GM21528 (cell line): Measurements from ENCODE around the gene HEATR5A.
"Not testable (repeated sequence)": the region's sequence is repeated elsewhere in the genome, so short reads cannot be mapped to it uniquely, and the experiment has no call there.

ENCODE experiments used
- ATAC-seq: cut with Tn5 transposase; IDR thresholded peaks from one replicate; pipeline ENCODE4 v1.9.1; 2021; ENCODE audit warnings: mild to moderate bottlenecking, moderate library complexity; ENCODE audit not compliant: unreplicated experiment, low FRiP score

The HEATR5A gene

DNA sequence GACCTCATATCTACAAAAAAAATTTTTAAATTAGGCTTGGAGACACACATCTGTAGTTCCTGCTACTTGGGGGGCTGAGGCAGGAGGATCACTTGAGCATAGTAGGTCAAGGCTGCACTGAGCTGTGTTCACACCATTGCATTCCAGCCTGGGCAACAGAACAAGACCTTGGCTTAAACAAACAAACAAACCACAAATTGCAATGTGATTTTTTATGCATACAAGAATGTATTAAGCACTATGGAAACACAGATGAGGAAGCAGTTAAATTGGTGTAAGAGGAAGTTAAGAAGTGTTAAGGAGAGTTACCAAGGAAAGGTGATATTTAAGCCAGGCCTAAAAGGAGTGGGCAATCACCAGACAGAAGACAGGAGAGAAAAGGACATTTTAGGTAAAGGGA lies 129.1 kb downstream of the HEATR5A start:
- ATAC-seq, result no peak

DNA sequence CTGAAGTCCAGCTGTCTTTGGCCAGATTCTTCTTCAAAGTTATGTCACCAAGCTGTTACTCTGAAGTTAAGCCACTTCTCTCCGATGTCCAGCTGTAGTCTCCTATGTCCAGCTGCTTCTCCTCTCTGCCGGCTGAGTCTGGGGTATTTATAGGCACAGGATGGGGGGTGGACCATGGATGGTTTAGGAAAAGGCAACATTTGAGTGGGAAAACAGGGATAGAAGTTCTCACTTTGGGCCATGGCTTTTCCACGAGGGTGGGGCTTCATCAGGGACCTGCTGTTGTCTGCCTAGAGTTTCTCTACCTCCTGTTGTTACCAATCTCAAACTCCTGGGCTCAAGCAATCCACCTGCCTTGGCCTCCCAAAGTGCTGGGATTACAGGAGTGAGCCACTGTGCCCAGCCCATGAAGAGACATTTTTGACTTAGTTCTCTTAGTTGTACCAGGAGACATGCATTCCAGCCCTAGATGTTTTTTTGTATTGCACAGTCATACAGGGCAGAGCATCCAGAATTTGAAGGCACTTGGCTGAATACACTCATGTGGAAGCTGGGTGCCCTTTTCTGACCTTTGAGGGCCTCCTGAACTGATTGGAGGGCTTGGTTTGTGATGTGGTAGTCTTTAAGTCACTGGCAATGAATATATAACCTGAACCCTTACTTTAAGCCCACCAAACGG lies 132.9 kb downstream of the HEATR5A start:
- no peak for ATAC-seq

DNA sequence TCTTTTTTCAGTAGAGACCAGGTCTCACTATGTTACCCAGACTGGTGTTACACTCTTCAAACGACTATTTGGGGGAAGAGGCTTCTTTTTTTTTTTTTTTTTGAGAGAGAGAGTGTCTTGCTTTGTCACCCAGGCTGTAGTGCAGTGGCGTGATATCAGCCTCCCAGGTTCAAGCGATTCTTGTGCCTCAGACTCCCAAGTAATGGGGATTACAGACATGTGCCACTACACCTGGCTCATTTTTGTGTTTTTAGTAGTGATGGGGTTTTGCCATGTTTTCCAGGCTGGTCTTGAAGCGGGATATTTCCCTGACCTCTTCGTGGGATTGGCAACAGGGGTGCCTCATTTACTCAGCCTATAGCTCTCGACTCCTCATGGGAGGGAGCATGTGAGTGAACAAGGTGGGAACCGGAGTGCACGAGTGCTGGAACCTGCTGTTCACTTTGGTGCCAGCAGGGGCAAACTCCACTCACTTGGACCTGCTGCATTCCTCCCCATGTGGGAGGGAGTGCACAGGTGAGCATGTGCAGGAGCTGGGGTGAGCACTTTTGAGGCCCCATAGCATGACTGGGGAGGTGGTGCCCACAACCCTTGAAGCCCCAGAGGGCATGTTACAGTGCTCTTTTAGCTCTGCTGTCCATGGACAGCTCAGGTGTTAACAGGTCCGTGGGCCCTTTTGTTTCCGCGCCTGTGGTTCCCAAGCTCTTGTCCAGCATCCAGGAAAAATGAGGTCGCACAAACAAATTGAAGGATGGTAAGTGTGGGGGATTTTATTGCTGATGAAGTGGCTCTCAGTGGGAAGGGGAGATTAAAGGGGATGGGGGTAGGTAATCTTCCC lies 133.7 kb downstream of the HEATR5A start:
- ATAC-seq, result no peak

DNA sequence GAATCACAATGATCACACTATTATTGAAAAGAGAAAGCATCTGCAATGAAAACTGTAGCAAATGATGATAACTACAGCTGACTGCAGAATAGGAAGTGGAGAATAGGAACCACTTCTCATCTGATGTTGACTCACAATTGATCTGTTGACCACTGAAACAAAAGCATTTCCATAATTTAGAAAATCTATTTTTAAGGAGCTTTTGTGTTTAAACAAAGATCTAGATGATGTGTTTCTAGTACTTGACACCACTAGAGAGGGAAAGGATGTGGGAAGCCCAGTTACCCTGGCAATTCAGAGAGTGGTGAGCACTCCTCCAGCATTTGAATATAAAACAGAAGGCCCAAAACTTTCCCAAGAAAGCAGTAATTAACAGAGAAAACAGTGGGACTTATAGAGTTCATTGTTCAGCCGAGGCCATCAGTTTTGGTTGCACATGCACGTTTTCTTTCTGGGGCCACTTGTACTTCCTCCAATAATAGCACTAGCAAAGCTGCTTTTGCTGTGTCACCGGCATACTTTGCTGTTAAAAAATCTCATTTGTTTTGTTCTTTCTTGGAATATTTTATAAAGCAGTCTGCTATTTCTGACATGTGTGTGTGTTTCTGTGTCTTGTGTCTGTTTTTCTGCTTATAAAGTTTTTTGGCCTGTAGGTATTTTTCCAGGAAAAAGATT lies 136.6 kb downstream of the HEATR5A start:
- no peak for ATAC-seq

DNA sequence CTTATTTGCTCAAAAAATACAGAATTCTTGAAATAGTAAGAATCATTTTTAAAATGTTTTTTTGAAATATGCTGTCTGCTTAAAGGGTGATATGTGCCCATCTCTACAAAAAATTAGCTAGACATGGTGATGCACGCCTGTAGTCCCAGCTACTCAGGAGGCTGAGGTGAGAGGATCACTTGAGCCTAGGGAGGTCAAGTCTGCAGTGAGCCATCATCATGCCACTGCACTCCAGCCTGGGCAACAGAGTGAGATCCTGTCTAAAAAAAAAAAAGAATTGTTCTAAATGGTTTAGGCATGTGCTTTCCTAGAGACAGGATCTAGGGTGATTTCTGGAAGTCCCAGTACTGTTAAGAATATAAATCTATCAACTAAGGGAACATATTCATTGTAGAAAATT lies 137.2 kb downstream of the HEATR5A start:
- no peak for ATAC-seq

DNA sequence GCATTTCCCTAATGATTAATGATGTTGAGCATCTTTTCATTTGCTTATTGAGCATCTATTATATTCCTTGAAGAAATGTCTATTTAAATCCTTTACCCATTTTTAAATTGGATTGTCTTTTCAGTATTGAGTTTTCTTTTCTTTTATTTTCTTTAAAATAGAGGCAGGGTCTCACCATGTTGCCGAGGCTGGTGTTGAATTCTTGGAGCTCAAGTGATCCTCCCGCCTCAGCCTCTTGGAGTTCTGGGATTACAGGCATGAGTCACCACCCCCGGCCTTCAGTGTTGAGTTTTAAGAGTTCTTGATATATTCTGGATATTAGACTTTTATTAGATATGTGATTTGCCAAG lies 139.5 kb downstream of the HEATR5A start:
- no peak for ATAC-seq

DNA sequence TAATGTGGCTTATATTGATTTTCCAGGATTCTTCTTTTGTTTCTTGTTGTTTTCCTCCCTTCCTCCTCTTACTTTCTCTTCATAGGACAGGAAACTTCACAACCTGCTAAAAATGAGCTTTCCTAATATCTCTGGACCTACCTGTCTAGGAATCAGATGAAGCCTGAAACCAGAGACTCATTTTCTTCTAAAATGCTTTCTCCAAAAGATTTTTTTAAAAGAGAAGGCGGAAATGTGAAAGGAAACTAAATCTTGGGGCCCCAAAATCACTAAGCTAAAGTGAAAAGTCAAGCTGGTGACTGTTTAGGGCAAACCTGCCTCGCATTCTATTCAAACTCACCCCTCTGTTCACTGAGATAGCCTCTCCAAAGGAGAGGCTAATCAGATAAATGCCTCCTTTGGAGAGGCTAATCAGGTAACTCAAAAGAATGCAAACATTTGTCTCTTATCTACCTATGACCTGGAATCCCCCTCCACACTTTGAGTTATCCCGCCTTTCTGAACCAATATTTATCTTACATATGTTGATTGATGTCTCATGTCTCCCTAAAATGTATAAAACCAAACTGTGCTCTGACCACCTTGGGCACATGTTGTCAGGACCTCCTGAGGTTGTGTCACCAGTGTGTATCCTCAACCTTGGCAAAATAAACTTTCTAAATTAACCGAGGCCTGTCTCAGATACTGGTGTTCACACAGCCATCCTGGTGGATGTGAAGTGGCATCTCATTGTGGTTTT lies 140.0 kb downstream of the HEATR5A start:
- ATAC-seq, result no peak

DNA sequence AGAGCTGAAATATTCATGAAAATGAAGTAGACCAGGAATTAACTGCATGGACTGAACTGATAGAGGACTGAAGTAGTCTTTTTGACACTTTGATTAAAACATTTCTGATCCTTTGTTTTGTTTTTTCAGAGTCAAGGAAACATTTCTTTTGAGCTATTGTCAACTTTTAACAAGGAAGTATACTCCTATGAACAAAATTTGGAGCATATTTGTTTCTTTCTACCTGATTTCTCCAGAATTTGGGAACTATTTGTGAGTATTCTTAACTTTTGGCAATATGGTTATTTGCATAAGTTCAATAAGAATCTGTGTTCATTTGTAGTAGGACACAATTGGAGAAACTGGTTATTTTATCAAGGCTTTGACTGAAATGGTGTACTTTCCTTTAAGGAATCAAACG lies 141.5 kb downstream of the HEATR5A start:
- no peak for ATAC-seq

DNA sequence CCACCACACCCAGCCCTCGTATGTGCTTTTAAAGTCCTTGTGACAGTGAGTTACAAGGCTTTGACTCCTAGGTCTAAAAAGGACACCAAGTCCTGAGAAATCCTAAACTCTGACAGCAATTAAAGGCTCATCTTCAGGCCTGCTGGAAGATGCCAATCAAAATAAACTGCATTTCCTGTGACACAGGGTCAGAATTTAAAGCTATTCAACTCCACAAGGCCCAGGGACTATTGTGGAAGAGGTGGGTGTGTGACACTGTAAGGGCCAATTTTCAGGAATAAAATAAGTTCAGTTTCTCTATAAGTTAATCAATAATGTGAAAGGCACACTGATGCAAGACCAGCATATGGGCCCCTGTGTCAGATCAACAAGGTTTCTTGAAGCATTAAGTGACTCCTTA lies 143.3 kb downstream of the HEATR5A start:
- no peak for ATAC-seq

DNA sequence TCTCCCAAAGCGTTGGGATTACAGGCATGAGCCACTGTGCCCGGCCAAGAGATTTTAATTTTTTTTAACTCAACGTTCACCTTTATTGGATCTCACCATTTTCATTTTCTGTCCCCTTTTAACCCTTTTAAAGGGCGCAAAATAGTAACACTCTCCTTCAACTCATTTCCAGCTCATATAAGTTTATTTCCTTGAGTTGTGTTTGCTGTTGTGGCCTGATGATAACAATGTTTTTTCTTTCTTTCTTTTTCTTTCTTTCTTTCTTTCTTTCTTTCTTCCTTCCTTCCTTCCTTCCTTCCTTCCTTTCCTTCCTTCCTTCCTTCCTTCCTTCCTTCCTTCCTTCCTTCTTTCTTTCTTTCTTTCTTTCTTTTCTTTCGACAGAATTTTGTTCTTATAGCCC lies 143.9 kb downstream of the HEATR5A start:
- not testable (repeated sequence) for ATAC-seq

DNA sequence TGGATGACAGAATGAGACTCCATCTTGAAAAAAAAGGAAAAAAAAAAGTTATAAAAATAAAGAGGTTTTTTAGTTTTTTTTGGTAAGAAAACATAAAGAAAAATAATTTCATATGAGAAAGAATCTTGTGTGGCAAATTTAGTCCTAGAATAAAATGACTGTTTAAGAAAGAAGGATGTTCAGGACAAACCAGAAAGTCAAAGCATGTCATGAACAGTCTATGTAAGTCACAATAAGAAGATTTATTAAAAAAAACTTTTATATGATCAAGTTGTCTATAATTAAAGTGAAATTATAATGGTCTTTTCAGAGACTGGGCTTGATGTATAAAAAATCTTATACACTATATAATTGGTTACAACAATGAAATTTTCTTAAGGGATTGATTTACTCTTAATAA lies 144.6 kb downstream of the HEATR5A start:
- ATAC-seq, result no peak

DNA sequence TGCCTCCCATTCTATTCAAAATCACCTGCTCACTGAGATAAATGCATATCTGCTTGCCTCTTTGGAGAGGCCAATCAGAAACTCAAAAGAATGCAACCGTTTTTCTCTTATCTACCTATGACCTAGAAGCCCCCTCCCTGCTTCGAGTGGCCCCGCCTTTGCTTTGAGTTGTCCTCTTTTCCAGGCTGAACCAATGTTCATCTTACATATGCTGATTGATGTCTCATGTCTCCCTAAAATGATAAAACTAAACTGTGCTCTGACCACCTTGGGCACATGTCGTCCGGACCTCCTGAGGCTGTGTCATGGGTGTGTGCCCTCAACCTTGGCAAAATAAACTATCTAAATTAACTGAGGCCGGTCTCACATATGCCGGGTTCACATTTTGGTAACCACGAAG lies 148.7 kb downstream of the HEATR5A start:
- ATAC-seq, result no peak

DNA sequence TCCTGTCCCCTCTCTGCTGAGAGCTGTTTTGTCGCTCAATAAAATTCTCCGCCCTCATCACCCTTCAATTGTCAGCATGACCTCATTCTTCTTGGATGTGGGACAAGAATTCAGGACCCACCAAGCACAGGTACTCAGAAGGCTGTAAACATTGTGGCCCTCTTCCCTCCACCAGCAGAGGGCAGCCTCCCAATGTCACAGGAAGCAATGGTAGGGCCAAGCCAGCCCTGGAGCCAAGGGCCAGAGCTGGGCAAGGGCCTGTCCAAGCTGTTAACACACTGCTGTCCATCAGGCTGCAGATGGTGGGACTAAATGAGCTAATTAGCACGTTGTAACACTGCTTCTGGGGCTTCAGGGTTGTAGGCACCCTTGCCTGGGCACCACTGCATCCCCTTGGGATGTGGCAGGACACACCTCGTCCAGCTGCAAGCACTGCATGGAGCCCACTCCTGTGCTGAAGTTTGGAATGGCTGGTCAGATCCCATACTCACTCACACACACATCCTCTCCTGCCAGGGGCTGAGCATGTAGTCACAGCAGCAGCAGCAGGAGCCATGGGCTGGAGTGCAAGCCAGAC lies 150.1 kb downstream of the HEATR5A start:
- ATAC-seq, result no peak

DNA sequence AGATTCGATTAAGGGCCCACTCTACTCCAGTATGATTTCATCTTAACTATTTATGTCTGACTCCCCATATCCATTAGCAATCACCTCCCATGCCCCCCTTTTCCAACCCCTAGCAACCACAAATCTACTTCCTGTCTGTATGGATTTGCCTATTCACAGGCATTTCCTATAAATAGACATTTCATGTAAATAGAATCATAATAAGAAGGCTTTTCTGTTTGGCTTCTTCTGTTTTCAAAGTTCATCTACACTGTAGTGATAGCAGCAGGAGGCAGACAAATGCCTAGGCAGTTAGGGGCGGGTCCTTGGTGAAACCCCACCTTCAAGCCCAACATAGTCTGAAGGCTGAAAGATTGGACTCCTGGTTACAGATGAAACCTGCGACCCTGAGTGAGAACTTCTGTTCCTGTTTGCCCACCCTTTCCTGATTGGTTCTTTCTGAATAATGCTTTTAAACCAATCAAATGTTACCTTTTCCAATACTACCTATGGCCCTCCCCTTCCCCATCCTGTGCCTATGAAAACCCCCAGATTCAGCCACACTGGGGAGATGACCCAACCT lies 150.6 kb downstream of the HEATR5A start:
- no peak for ATAC-seq

DNA sequence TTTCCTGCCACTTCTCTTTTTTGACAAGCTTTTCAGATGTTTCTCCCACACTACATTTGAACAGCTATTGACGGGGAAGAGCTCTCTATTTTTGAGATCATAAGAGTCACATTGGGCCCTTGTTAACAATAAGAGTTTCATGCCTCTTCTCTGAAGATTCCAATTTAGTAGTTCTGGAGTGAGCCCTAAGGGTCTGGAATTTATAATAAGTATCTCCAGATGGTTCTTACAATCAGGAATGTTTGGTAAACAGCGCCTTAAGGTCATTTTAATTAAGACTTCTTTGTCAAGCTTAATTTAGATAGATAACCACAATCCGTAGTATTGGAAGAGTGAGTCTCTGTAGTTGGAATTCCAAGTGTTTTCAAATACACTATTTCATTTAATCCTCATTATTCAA lies 152.1 kb downstream of the HEATR5A start:
- no peak for ATAC-seq

DNA sequence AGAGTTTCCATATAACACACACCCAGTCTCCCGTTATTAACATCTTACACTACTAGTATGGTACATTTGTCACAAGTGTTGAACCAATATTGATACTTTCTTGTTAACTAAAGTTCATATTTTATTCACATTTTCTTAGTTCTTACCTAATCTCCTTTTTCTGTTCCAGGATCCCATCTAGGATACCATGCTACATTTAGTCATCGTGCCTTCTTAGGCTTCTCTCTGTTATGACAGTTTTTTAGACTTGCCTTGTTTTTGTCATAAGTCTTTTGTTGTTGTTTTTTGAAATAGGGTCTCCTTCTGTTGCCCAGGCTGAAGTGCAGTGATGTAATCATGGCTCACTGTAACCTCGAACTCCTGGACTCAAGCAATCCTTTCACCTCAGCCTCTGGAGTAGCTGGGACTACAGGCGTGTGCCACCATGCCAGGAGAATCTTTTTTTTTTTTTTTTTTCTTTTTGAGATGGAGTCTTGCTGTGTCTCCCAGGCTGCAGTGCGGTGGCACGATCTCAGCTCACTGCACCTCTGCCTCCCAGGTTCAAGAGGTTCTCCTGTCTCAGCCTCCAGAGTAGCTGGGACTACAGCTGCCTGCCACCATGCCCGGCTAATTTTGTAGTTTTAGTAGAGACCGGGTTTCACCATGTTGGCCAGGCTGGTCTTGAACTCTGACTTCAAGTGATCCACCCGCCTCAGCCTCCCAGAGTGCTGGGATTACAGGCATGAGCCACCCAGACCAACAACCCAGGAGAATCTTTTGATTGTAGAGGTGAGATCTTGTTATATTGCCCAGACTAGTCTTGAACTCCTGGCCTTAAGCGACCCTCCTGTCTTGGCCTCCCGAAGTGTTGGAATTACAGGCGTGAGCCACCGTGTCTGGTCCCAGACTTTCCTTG lies 153.7 kb downstream of the HEATR5A start:
- ATAC-seq, result no peak

DNA sequence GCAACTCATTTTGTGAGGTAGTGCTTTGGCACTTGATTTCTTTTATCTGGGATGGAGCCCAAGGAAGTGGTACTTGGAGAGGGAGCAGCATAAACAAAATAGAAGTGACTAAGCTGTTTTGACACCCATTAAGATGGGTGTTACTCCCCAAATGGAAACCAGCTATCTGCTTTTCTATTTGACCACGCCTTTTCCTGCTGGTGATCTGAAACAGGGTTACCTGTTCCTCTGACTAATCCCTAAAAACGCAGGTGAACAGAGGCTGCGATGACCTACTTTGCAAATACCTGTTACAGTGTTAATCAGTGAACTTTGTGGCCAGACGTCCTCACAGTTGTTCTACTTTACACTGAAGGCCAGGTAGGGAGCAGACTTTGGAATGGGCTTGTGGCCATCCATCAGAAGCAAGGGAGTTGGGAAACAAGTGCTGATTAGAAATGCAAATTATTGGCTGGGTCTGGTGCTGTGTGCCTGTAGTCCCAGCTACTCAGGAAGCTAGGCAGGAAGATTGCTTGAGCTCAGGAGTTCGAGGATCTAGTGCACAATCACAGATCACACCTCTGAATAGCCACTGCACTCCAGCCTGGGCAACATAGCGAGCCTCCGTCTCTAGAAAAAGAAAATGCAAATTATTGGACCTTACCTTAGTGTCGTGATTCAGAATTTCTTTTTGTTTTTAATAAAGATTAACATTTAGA lies 154.5 kb downstream of the HEATR5A start:
- ATAC-seq, result no peak

DNA sequence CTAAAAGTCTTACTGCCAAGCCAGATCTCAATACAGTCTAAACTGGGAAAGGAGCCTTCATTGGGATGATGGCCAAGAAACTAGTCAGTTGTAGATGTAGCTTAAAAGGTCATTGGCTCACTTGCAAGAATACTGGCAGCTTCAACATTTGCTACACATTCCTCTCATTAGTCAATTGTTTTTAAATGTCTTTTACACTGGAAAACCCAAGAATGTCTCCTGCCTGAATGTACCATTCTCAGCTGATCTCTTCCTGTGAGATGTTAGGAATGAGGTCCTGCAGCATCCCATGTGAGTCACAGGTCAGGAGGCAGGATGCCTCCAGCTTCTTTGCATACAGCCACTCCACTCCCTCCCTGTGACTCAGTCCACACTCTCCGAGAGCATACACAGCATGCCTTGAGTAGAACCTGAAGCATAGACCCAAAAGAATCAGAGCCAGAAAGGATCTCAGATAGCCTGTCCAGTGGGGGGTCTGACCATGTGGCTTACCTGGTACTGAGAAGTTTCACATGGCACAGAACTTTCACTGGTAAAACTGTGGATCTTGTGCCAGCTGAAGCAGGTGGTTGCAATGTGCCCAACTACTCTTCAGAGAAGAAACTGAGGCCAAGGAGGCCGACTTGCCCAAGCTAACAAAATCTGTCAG lies 156.7 kb downstream of the HEATR5A start:
- no peak for ATAC-seq
